ENCODE results near the gene RIMS1.

Gene RIMS1

DNA sequence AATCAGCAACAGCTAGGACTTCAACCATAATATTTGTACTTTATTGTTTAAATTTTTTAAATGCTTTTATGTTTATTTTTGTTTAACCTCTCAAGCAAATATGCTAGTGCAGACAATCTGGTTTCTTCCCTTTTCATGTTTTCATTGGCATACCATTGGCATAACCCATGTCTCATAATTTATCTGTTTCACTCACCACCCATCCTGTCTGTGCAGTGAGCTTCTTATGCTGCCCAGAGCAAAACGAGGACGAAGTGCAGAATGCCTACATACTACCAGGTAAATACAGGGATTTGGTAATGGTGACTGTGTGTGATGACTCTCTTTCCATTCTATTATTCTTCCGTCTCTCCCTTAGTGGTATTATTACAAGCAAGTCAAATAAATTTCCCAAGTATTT, 374.1 kb downstream of the RIMS1 start:
- Histone ChIP-seq H3K27me3 (ENCODE audit: insufficient read depth, poor library complexity, severe bottlenecking) (no peaks in the 10 kb centered on the region), H3K27ac (replicated peaks) (no peak overlapping the region), H3K4me3 (replicated peaks; ENCODE audit: insufficient read depth, low read length) (no peak overlapping the region)
- TF ChIP-seq, protein P1, sequence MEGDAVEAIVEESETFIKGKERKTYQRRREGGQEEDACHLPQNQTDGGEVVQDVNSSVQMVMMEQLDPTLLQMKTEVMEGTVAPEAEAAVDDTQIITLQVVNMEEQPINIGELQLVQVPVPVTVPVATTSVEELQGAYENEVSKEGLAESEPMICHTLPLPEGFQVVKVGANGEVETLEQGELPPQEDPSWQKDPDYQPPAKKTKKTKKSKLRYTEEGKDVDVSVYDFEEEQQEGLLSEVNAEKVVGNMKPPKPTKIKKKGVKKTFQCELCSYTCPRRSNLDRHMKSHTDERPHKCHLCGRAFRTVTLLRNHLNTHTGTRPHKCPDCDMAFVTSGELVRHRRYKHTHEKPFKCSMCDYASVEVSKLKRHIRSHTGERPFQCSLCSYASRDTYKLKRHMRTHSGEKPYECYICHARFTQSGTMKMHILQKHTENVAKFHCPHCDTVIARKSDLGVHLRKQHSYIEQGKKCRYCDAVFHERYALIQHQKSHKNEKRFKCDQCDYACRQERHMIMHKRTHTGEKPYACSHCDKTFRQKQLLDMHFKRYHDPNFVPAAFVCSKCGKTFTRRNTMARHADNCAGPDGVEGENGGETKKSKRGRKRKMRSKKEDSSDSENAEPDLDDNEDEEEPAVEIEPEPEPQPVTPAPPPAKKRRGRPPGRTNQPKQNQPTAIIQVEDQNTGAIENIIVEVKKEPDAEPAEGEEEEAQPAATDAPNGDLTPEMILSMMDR (IDR thresholded peaks at IDR 0.05; ENCODE audit: insufficient read depth, low read length), result no peak
- TF ChIP-seq GABPA (IDR thresholded peaks at IDR 0.05; ENCODE audit: low read depth) (no peak), SPI1 (IDR thresholded peaks at IDR 0.05; ENCODE audit: borderline replicate concordance, low read depth) (no peak), POLR2AphosphoS5 (IDR thresholded peaks at IDR 0.05; ENCODE audit: low read depth) (no peak)
- TF ChIP-seq, protein P2, sequence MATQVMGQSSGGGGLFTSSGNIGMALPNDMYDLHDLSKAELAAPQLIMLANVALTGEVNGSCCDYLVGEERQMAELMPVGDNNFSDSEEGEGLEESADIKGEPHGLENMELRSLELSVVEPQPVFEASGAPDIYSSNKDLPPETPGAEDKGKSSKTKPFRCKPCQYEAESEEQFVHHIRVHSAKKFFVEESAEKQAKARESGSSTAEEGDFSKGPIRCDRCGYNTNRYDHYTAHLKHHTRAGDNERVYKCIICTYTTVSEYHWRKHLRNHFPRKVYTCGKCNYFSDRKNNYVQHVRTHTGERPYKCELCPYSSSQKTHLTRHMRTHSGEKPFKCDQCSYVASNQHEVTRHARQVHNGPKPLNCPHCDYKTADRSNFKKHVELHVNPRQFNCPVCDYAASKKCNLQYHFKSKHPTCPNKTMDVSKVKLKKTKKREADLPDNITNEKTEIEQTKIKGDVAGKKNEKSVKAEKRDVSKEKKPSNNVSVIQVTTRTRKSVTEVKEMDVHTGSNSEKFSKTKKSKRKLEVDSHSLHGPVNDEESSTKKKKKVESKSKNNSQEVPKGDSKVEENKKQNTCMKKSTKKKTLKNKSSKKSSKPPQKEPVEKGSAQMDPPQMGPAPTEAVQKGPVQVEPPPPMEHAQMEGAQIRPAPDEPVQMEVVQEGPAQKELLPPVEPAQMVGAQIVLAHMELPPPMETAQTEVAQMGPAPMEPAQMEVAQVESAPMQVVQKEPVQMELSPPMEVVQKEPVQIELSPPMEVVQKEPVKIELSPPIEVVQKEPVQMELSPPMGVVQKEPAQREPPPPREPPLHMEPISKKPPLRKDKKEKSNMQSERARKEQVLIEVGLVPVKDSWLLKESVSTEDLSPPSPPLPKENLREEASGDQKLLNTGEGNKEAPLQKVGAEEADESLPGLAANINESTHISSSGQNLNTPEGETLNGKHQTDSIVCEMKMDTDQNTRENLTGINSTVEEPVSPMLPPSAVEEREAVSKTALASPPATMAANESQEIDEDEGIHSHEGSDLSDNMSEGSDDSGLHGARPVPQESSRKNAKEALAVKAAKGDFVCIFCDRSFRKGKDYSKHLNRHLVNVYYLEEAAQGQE (IDR thresholded peaks at IDR 0.05; ENCODE audit: insufficient replicate concordance, low read depth), result no peak
- DNase-seq (ENCODE audit: low read depth in 1 of 2, low spot score in 1 of 2), result no peak

DNA sequence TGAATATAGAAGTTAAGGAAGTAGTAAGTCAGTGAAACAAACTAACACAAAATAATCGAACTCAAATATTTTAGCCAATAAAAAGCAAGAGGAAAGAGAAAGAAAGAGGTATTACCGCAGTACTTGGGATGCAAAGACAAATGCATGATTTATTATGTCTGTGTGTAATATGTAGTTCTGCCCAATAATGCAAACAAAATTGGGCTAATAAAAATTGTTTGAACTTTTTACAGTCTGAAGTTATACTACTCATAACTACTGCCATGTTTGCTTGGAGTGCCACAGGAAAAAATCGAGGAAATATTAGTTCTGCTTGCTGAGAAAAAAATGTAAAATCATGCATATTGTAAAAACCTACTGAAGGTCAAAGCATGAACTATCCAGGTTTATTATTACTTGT, 375.2 kb downstream of the RIMS1 start:
- Histone ChIP-seq H3K4me3 (replicated peaks; ENCODE audit: insufficient read depth, low read length) (no peak overlapping the region), H3K27me3 (ENCODE audit: insufficient read depth, poor library complexity, severe bottlenecking) (peaks cover 2% of the 10 kb centered on the region), H3K27ac (replicated peaks) (no peak overlapping the region)
- no peak for DNase-seq (ENCODE audit: low read depth in 1 of 2, low spot score in 1 of 2)
- TF ChIP-seq GABPA (IDR thresholded peaks at IDR 0.05; ENCODE audit: low read depth), result no peak
- TF ChIP-seq SPI1 (IDR thresholded peaks at IDR 0.05; ENCODE audit: borderline replicate concordance, low read depth), result no peak
- TF ChIP-seq, protein P2 (IDR thresholded peaks at IDR 0.05; ENCODE audit: insufficient replicate concordance, low read depth), result no peak
- TF ChIP-seq, protein P1 (IDR thresholded peaks at IDR 0.05; ENCODE audit: insufficient read depth, low read length), result no peak
- TF ChIP-seq POLR2AphosphoS5 (IDR thresholded peaks at IDR 0.05; ENCODE audit: low read depth), result no peak

DNA sequence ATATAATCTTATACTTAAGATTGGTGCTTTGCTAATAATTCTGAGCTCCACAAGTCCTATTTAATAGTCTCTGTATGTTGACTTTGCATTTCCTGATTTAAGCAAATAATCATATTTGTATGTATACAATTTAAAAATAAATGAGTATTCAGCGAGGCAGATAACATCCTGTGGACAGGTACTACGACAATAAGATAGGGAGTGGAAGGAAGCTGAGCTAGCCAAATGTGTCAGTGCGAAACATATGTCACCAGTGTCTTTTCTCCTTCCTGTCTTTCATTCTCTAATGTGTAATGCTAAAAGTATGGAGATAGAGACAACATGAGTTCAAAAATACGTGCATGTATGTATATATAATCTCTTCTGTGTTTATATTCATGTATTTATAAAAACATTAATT, 375.9 kb downstream of the RIMS1 start:
- no peak for DNase-seq (ENCODE audit: low read depth in 1 of 2, low spot score in 1 of 2)
- TF ChIP-seq, protein P1 (IDR thresholded peaks at IDR 0.05; ENCODE audit: insufficient read depth, low read length), result no peak
- TF ChIP-seq SPI1 (IDR thresholded peaks at IDR 0.05; ENCODE audit: borderline replicate concordance, low read depth) (no peak), GABPA (IDR thresholded peaks at IDR 0.05; ENCODE audit: low read depth) (no peak), POLR2AphosphoS5 (IDR thresholded peaks at IDR 0.05; ENCODE audit: low read depth) (no peak)
- TF ChIP-seq, protein P2 (IDR thresholded peaks at IDR 0.05; ENCODE audit: insufficient replicate concordance, low read depth), result no peak
- peaks cover 2% of the 10 kb centered on the region for H3K27me3 ChIP-seq (ENCODE audit: insufficient read depth, poor library complexity, severe bottlenecking)
- no peak overlapping the region for H3K4me3 ChIP-seq (replicated peaks; ENCODE audit: insufficient read depth, low read length)
- H3K27ac ChIP-seq (replicated peaks), result no peak overlapping the region
